IMR-90 (cell line): ENCODE data around the gene GBE1. TPM values are rescaled to one million over a fixed set of nuclear protein-coding genes. Genes with fewer than 3 reads are reported as not detected.

ENCODE experiments used
- ATAC-seq: fragments of 200-7000 bp; cut with Tn5 transposase; 2 replicates; pipeline ENCODE4 v1.9.1; 2020; ENCODE audit warnings: low read depth, mild to moderate bottlenecking, moderate library complexity
- BruUV-seq: library from RNA; stranded (reverse); fragments of 400-500 nt; replicated peaks from 2 replicates; lab custom pipeline; 2021; lab: Mats Ljungman, UMichigan
- CTCF ChIA-PET: fragments of 300-600 bp; formaldehyde crosslinking; extraction: SDS; loops from one replicate; lab custom pipeline; 2021; ENCODE audit warnings: antibody characterized with exemption; lab: Yijun Ruan, JAX
- POLR2A ChIA-PET: fragments of 300-600 bp; sonication (Branson Sonifier 250); formaldehyde crosslinking; loops from one replicate; lab custom pipeline; 2022; ENCODE audit warnings: antibody characterized with exemption; ENCODE audit not compliant: unreplicated experiment; lab: Charles Lee
- DNase-seq: peaks from one replicate; pipeline ENCODE4 v3.0.0; 2013
- H2AFZ ChIP-seq: replicated peaks from 2 replicates; pipeline ENCODE3; 2013; ENCODE audit warnings: low read length, mild to moderate bottlenecking; ENCODE audit not compliant: poor library complexity
- H2AK5ac ChIP-seq: 2 replicates; pipeline ENCODE4 v1.6.1; 2013; ENCODE audit warnings: low read depth, low read length, inconsistent platforms
- H2AK9ac ChIP-seq: replicated peaks from 2 replicates; pipeline ENCODE3; 2013; ENCODE audit warnings: mild to moderate bottlenecking, low read depth, low read length, moderate library complexity; ENCODE audit not compliant: poor library complexity
- H2BK120ac ChIP-seq: 2 replicates; pipeline ENCODE4 v1.6.1; 2013; ENCODE audit warnings: low read depth, low read length, inconsistent platforms
- H2BK15ac ChIP-seq: 3 replicates; pipeline ENCODE4 v1.6.1; 2013; ENCODE audit warnings: low read depth, low read length, inconsistent platforms
- H2BK20ac ChIP-seq: 2 replicates; pipeline ENCODE4 v1.6.1; 2013; ENCODE audit warnings: low read depth, mild to moderate bottlenecking, inconsistent platforms, low read length, moderate library complexity
- H2BK5ac ChIP-seq: 2 replicates; pipeline ENCODE4 v1.6.1; 2013; ENCODE audit warnings: mild to moderate bottlenecking, low read depth, low read length, inconsistent platforms; ENCODE audit not compliant: poor library complexity, severe bottlenecking
- H3K14ac ChIP-seq: replicated peaks from 2 replicates; pipeline ENCODE4 v1.6.1; 2013; ENCODE audit warnings: low read depth, low read length, inconsistent platforms
- H3K18ac ChIP-seq: 2 replicates; pipeline ENCODE4 v1.6.1; 2013; ENCODE audit warnings: low read depth, low read length, control low read depth
- H3K23ac ChIP-seq: 2 replicates; pipeline ENCODE4 v1.6.1; 2013; ENCODE audit warnings: low read depth, low read length, inconsistent platforms
- H3K27ac ChIP-seq: 2 replicates; pipeline ENCODE4 v1.5.1; 2013; ENCODE audit warnings: mild to moderate bottlenecking, control low read depth, low read length; ENCODE audit not compliant: insufficient read depth
- H3K27me3 ChIP-seq: 2 replicates; pipeline ENCODE4 v1.6.1; 2013; ENCODE audit warnings: low read length; ENCODE audit not compliant: control insufficient read depth, insufficient read depth
- H3K36me3 ChIP-seq: 2 replicates; pipeline ENCODE4 v1.6.1; 2013; ENCODE audit warnings: low read length, mixed read lengths; ENCODE audit not compliant: control insufficient read depth, insufficient read depth
- H3K4ac ChIP-seq: 2 replicates; pipeline ENCODE4 v1.6.1; 2013; ENCODE audit warnings: low read depth, low read length, inconsistent platforms
- H3K4me1 ChIP-seq: 2 replicates; pipeline ENCODE4 v1.6.1; 2013; ENCODE audit warnings: low read length, mixed read lengths; ENCODE audit not compliant: control insufficient read depth, insufficient read depth
- H3K4me2 ChIP-seq: 2 replicates; pipeline ENCODE4 v1.6.1; 2013; ENCODE audit warnings: low read depth, mild to moderate bottlenecking, control low read depth, low read length, moderate library complexity
- H3K4me3 ChIP-seq: 2 replicates; pipeline ENCODE4 v1.5.1; 2013; ENCODE audit warnings: low read depth, mild to moderate bottlenecking, control low read depth, low read length, moderate library complexity; ENCODE audit not compliant: insufficient read depth
- H3K56ac ChIP-seq: 2 replicates; pipeline ENCODE4 v1.6.1; 2013; ENCODE audit warnings: low read length, inconsistent platforms; ENCODE audit not compliant: insufficient read depth; ENCODE audit errors: extremely low read depth
- H3K79me1 ChIP-seq, 2 experiments: 2 replicates each; pipeline ENCODE4 v1.6.1; 2013; ENCODE audit warnings: low read length in 2 of 2, inconsistent platforms in 1 of 2, low read depth in 1 of 2
- H3K9ac ChIP-seq: 2 replicates; pipeline ENCODE4 v1.6.1; 2013; ENCODE audit warnings: low read depth, low read length, control low read depth
- H3K9me1 ChIP-seq: 2 replicates; pipeline ENCODE4 v1.6.1; 2013; ENCODE audit warnings: low read length, inconsistent platforms; ENCODE audit not compliant: insufficient read depth
- H3K9me3 ChIP-seq: 2 replicates; pipeline ENCODE4 v1.6.1; 2013; ENCODE audit warnings: low read length; ENCODE audit not compliant: control insufficient read depth, insufficient read depth
- H4K20me1 ChIP-seq: 2 replicates; pipeline ENCODE4 v1.6.1; 2013; ENCODE audit warnings: low read length, inconsistent platforms; ENCODE audit not compliant: insufficient read depth
- H4K5ac ChIP-seq: 2 replicates; pipeline ENCODE4 v1.6.1; 2013; ENCODE audit warnings: mild to moderate bottlenecking, low read depth, low read length, control low read depth
- H4K8ac ChIP-seq, 2 experiments: 2 replicates each; pipeline ENCODE4 v1.6.1; 2013; ENCODE audit warnings: low read depth in 2 of 2, low read length in 2 of 2, control low read depth in 1 of 2, inconsistent platforms in 1 of 2
- H4K91ac ChIP-seq: 2 replicates; pipeline ENCODE4 v1.6.1; 2013; ENCODE audit warnings: low read depth, low read length, inconsistent platforms; ENCODE audit not compliant: insufficient read depth
- BHLHE40 ChIP-seq: fragments of 150-350 bp; IDR thresholded peaks from 2 replicates; pipeline ENCODE4 v1.6.1; 2016; ENCODE audit warnings: mild to moderate bottlenecking, low read depth, low read length
- CEBPB ChIP-seq: IDR thresholded peaks from 2 replicates; pipeline ENCODE4 v1.6.1; 2012; ENCODE audit warnings: low read depth, low read length, improper control_type of control experiment
- CHD1 ChIP-seq: IDR thresholded peaks from 2 replicates; pipeline ENCODE4 v1.6.1; 2012; ENCODE audit warnings: low read depth, low read length, improper control_type of control experiment
- FOS ChIP-seq: fragments of 150-350 bp; IDR thresholded peaks from 2 replicates; pipeline ENCODE4 v1.6.1; 2016; ENCODE audit warnings: low read depth, low read length
- MAFK ChIP-seq: IDR thresholded peaks from 2 replicates; pipeline ENCODE4 v1.6.1; 2012; ENCODE audit warnings: low read depth, low read length, improper control_type of control experiment
- MAZ ChIP-seq: IDR thresholded peaks from 2 replicates; pipeline ENCODE4 v1.6.1; 2012; ENCODE audit warnings: low read depth, mild to moderate bottlenecking, low read length, improper control_type of control experiment, moderate library complexity, borderline replicate concordance
- MXI1 ChIP-seq: IDR thresholded peaks from 2 replicates; pipeline ENCODE4 v1.6.1; 2012; ENCODE audit warnings: low read depth, mild to moderate bottlenecking, low read length, moderate library complexity, borderline replicate concordance
- NFE2L2 ChIP-seq: fragments of 150-350 bp; IDR thresholded peaks from 2 replicates; pipeline ENCODE4 v1.6.1; 2016; ENCODE audit warnings: low read depth, mild to moderate bottlenecking, low read length
- POLR2A ChIP-seq: IDR thresholded peaks from 2 replicates; pipeline ENCODE4 v1.6.1; 2012; ENCODE audit warnings: mild to moderate bottlenecking, low read depth, low read length
- RAD21 ChIP-seq: IDR thresholded peaks from 2 replicates; pipeline ENCODE4 v1.6.1; 2012; ENCODE audit warnings: low read length, improper control_type of control experiment
- RCOR1 ChIP-seq: IDR thresholded peaks from 2 replicates; pipeline ENCODE4 v1.6.1; 2012; ENCODE audit warnings: mild to moderate bottlenecking, low read length, improper control_type of control experiment; ENCODE audit not compliant: insufficient replicate concordance
- RFX5 ChIP-seq: IDR thresholded peaks from 2 replicates; pipeline ENCODE4 v1.8.0; 2012; ENCODE audit warnings: low read depth, mild to moderate bottlenecking, low read length, moderate library complexity
- SMC3 ChIP-seq: fragments of 150-350 bp; IDR thresholded peaks from 2 replicates; pipeline ENCODE4 v1.6.1; 2016; ENCODE audit warnings: low read depth, mild to moderate bottlenecking, antibody characterized with exemption, low read length, moderate library complexity
- dilution Hi-C: fragments of 300-500 bp; cut with HindIII; formaldehyde crosslinking; loops from one replicate; pipeline ENCODE4 v1.14.3; 2018; ENCODE audit warnings: low sequenced_read_pairs; ENCODE audit not compliant: unreplicated experiment
- in situ Hi-C: fragments of 300-500 bp; cut with MboI; formaldehyde crosslinking; loops from 3 replicates; pipeline ENCODE4 v1.14.3; 2019; ENCODE audit warnings: low sequenced_read_pairs, inconsistent platforms, mixed read lengths
- intact Hi-C: fragments of 100-400 bp; cut with micrococcal nuclease; formaldehyde crosslinking; loops from 2 replicates; pipeline ENCODE4 v1.10.0; 2022
- polyA plus RNA-seq, 3 experiments: library from polyadenylated mRNA; depleted of rRNA; stranded (reverse); fragments of >200 nt; gene quantifications; 2 replicates each; pipeline ENCODE4 v1.2.3, GENCODE V29; 2012; ENCODE audit warnings: low replicate concordance in 1 of 3
- total RNA-seq: library from RNA; depleted of rRNA; stranded (reverse); fragments of >200 nt; gene quantifications from 2 replicates; pipeline ENCODE4 v1.2.3, GENCODE V29; 2012
- TF ChIP-seq, protein P1 (sequence below): conservative IDR thresholded peaks from 2 replicates; pipeline ENCODE4 v1.5.1; 2012; ENCODE audit warnings: mild to moderate bottlenecking, low read depth, low read length, improper control_type of control experiment
- TF ChIP-seq, protein P2 (sequence below): fragments of 150-350 bp; IDR thresholded peaks from 2 replicates; pipeline ENCODE4 v1.6.1; 2016; ENCODE audit warnings: low read depth, mild to moderate bottlenecking, low read length, moderate library complexity, borderline replicate concordance
- TF ChIP-seq, protein P3 (sequence below): fragments of 150-350 bp; IDR thresholded peaks from 2 replicates; pipeline ENCODE4 v1.6.1; 2017; ENCODE audit warnings: mild to moderate bottlenecking, antibody characterized with exemption, low read length, low read depth

The GBE1 gene
- total and polyA plus RNA-seq, 2 of the 4 experiments (the other 2 are of a cell fraction): 36.7 to 90.3 TPM

DNA sequence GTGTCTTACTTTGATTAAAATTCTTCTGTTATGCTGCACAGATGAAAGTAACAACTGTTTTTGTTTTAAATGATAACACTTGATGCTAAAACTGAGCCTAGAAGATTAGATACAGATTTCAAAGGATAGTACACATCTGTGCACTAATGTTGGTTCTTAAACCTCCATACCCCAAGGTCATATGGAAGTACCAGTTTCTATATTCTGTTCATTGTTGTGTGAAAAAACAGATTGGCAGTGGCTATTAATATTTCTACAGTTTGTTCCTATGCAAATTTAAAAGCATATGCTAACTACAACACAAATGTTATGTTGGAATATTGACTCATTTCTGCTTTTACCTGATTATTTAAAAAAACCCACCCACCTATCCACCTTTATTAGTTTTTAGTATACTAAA, 32.0 kb upstream of the GBE1 start:
- H3K23ac ChIP-seq: no peak overlapping the region
- no peaks in the 10 kb centered on the region for H4K20me1 ChIP-seq
- H3K56ac ChIP-seq: no peak overlapping the region
- intact Hi-C loops (no loop called here), in situ Hi-C loops (no loop called here), dilution Hi-C loops (no loop called here)
- H3K79me1 ChIP-seq: no peaks in the 10 kb centered on the region
- no peak for ATAC-seq
- H3K36me3 ChIP-seq: no peaks in the 10 kb centered on the region
- H3K14ac ChIP-seq: no peak overlapping the region
- no peaks in the 10 kb centered on the region for H3K27me3 ChIP-seq
- no TSS peak for BruUV-seq
- no peak overlapping the region for H4K5ac ChIP-seq
- H3K4me2 ChIP-seq: no peak overlapping the region
- no peak overlapping the region for H3K18ac ChIP-seq
- TF ChIP-seq RCOR1 (no peak), MXI1 (no peak), RFX5 (no peak), MAZ (no peak), CEBPB (no peak), BHLHE40 (no peak), CHD1 (no peak), FOS (no peak), RAD21 (no peak), NFE2L2 (no peak), POLR2A (no peak), SMC3 (no peak), MAFK (no peak)
- TF ChIP-seq, protein P1, sequence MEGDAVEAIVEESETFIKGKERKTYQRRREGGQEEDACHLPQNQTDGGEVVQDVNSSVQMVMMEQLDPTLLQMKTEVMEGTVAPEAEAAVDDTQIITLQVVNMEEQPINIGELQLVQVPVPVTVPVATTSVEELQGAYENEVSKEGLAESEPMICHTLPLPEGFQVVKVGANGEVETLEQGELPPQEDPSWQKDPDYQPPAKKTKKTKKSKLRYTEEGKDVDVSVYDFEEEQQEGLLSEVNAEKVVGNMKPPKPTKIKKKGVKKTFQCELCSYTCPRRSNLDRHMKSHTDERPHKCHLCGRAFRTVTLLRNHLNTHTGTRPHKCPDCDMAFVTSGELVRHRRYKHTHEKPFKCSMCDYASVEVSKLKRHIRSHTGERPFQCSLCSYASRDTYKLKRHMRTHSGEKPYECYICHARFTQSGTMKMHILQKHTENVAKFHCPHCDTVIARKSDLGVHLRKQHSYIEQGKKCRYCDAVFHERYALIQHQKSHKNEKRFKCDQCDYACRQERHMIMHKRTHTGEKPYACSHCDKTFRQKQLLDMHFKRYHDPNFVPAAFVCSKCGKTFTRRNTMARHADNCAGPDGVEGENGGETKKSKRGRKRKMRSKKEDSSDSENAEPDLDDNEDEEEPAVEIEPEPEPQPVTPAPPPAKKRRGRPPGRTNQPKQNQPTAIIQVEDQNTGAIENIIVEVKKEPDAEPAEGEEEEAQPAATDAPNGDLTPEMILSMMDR: no peak
- TF ChIP-seq, protein P2, sequence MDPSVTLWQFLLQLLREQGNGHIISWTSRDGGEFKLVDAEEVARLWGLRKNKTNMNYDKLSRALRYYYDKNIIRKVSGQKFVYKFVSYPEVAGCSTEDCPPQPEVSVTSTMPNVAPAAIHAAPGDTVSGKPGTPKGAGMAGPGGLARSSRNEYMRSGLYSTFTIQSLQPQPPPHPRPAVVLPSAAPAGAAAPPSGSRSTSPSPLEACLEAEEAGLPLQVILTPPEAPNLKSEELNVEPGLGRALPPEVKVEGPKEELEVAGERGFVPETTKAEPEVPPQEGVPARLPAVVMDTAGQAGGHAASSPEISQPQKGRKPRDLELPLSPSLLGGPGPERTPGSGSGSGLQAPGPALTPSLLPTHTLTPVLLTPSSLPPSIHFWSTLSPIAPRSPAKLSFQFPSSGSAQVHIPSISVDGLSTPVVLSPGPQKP: no peak
- TF ChIP-seq, protein P3, sequence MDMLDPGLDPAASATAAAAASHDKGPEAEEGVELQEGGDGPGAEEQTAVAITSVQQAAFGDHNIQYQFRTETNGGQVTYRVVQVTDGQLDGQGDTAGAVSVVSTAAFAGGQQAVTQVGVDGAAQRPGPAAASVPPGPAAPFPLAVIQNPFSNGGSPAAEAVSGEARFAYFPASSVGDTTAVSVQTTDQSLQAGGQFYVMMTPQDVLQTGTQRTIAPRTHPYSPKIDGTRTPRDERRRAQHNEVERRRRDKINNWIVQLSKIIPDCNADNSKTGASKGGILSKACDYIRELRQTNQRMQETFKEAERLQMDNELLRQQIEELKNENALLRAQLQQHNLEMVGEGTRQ: no peak
- H2BK5ac ChIP-seq: no peak overlapping the region
- no peak overlapping the region for H2AK5ac ChIP-seq
- no peaks in the 10 kb centered on the region for H3K9me3 ChIP-seq
- no peak overlapping the region for H2BK120ac ChIP-seq
- no peak overlapping the region for H2BK20ac ChIP-seq
- no peak overlapping the region for H4K8ac ChIP-seq
- H4K91ac ChIP-seq: no peak overlapping the region
- POLR2A ChIA-PET: no interaction called here
- no peak overlapping the region for H3K4ac ChIP-seq
- H3K4me1 ChIP-seq: no peaks in the 10 kb centered on the region
- H3K27ac ChIP-seq: no peak overlapping the region
- H2AK9ac ChIP-seq: no peak overlapping the region
- no peak overlapping the region for H2BK15ac ChIP-seq
- no peaks in the 10 kb centered on the region for H3K9me1 ChIP-seq
- H3K9ac ChIP-seq: no peak overlapping the region
- no peak overlapping the region for H3K4me3 ChIP-seq
- CTCF ChIA-PET: no interaction called here
- DNase-seq: no peak
- no peak overlapping the region for H2AFZ ChIP-seq
